ENCODE results near the gene CPLX3.
A peak's percentile ranks its signal among the peaks of the same experiment; 100 is the strongest.

CPLX3 gene

GRCh38 chr15:74870436-74871215 is 44.2 kb downstream of the CPLX3 start:
- no peak for DNase-seq (ENCODE audit: low read depth in 2 of 2)

- no peak for DNase-seq (ENCODE audit: low read depth in 2 of 2)
These were observed 46.2 kb downstream of the CPLX3 start for GRCh38 chr15:74872702-74873035.

GRCh38 chr15:74873036-74873755 is 46.8 kb downstream of the CPLX3 start, which contains the start of gene SCAMP2:
Gene SCAMP2, minus strand, starts transcription at chr15:74873365. Its CDS starts 110 bp downstream, at chr15:74873255.
- DNase-seq (ENCODE audit: low read depth in 2 of 2), result peak; percentile 76 to 78

GRCh38 chr15:74873756-74874424 is 47.5 kb downstream of the CPLX3 start:
- DNase-seq (ENCODE audit: low read depth in 2 of 2), result no peak

GRCh38 chr15:74878273-74878672 is 51.8 kb downstream of the CPLX3 start:
- no peak for DNase-seq (ENCODE audit: low read depth in 2 of 2)
